ENCODE results near the gene OR2A42.
"Not testable (repeated sequence)": the region's sequence is repeated elsewhere in the genome, so short reads cannot be mapped to it uniquely, and the experiment has no call there.

GRCh38 chr7:144264692-144265091 lies 25.3 kb upstream of the OR2A42 start, which contains the start of gene OR2A7:
- TF ChIP-seq CTCF (IDR thresholded peaks at IDR 0.05; ENCODE audit: low read length); EZH2 (optimal IDR thresholded peaks at IDR 0.05; ENCODE audit: low read depth, low read length); EZH2phosphoT487 (IDR thresholded peaks at IDR 0.05; ENCODE audit: low read length): not testable (repeated sequence)

All from MM.1S (cell line).